NCI-H1417 treated with DMSO at 0.1 percent for 48 hours (cell line): ENCODE data around the gene GPR39.

Experiments
- DNase-seq: peaks from one replicate; lab custom pipeline; 2025; lab: John Stamatoyannopoulos, UW

Gene GPR39

GRCh38 chr2:132414081-132414480 is 2.5 kb upstream of the GPR39 start:
- DNase-seq, result no peak

- DNase-seq, result no peak
These were observed 1.2 kb upstream of the GPR39 start for GRCh38 chr2:132415256-132415914.

DNA sequence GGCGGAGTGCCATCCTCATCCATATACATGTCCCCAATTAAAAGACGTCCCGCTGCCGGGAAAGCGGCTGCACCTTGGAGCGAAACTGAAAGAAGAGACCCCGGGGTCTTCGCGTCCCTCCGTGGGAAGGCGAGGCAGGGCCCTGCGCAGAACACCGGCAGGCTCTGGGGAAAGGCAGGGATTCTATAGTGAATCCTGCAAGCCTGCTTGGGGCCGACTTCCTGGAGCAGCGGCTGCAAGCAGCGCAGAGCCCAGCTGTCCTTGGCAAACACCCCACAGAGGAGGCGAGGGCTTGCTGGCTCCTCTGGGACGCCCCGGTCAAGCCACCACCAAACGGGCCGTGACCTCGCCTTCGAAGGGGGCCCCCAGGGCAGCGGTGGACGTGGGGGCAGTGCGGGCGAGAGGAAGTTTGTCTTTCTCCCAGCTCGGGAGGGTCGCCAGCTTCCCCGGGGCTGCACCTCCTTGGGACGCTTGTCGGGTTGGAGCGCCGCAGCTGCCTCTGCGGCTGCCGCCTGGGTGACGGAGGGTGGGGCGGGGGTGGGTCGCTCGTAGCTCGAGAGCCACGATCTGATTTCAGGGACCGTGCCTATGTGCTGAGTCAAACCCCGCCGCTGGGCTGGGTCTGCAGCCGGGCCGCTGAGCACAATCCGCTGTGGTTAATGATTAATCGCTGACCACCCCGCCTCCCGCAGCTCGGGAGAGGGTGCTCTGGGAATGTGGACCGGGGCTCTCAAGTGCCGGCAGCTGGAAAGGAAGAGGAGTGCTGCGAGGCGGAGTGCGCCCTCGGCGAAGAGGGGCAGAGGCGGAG is 486 bp upstream of the GPR39 start:
- no peak for DNase-seq

- DNase-seq, result no peak
These were observed 928 bp downstream of the GPR39 start for GRCh38 chr2:132417430-132418035.

GRCh38 chr2:132419235-132419634 is 2.6 kb downstream of the GPR39 start:
- DNase-seq, result no peak

- no peak for DNase-seq
These were observed 3.3 kb downstream of the GPR39 start for GRCh38 chr2:132419941-132420340.

- no peak for DNase-seq
These were observed 4.5 kb downstream of the GPR39 start for GRCh38 chr2:132420816-132421805.

DNA sequence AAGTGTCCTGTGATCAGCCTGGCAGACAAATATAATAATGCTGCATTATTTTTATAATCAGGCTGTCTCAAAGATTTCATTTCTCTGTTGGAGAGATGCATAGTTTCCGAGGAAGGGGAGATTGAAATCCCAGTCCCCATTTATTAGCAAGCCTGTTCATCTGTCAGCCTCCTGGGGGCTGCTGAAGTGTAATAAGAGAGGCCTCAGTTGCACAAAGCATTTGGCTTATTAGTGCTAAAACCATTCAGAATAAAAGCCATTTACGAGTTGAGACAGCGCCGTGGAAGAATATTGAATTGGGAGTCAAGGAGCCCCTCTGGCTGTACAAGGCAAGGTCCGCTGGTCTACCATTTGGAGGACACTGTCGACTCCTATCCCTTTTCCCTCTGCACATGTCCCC is 6.1 kb downstream of the GPR39 start:
- no peak for DNase-seq

- no peak for DNase-seq
These were observed 8.0 kb downstream of the GPR39 start for GRCh38 chr2:132424526-132425121.

DNA sequence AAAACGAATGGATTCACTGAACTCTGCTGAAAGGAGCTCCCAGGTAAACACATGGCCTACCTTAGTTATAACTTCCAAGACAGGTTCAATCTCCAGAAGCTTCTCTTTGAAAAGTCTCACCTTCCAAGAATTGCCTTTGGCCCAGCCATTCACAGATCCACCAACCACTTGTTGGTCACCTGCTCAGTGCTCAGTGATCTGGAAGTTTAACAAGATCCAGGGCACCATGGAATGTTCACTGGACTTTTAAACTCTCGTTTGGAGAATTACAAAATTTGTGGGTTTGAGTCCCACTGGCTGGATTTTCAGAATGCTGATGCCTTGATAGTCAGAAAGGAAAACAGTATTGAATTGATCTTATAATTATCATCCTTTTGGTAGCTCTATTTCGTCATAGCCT is 9.4 kb downstream of the GPR39 start:
- no peak for DNase-seq

DNA sequence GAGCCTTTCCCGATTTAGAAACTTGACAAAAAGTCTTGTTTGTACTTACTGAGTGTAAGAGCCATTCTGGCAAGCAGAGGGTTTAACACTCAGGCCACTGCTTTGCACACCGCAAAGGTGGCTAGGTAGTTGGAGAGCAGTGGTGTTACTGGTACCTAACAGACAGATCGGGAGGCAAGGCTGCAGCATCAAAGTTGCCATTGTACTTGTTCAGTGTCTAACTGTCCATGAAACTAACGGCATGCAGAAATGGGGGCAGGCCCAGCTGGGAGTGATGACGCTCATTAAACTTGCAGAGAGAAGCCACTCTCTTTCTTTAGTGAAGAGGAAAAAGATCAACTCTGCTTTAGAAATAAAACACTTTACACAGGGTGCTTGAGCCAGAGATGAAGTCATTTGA is 10.1 kb downstream of the GPR39 start:
- no peak for DNase-seq

GRCh38 chr2:132429351-132429750 is 12.7 kb downstream of the GPR39 start:
- DNase-seq, result no peak

DNA sequence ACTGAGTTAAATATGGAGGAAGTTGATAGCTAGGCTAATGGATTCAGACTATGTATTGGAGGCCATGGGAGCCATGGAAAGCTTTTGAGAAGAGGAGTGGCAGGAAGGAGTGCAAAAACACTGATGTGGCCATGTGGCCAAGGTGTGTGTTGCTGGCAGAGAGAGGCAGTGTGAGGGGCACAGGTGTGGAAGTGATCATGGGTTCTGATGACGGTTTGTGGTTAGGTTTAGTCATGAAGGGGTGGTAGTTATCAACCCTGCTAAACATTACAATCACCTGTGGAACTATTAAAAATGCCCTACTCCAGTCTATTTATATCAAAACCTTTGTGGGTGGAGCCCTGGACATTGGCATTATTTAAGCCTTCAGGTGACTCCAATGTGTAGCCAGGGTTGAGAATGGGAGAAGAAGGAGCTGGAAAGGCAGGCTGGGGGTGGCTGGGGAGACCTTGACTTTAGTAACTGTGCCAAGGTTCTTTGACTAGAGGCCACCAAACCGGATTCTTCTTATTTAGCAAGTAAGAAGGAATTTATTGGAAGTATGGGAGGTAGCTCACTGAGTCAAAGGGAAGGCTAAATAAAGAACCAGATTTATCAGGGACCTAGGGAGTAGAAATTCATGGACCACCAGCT is 13.5 kb downstream of the GPR39 start:
- no peak for DNase-seq

GRCh38 chr2:132430895-132431294 is 14.3 kb downstream of the GPR39 start:
- DNase-seq, result no peak

- no peak for DNase-seq
These were observed 21.5 kb downstream of the GPR39 start for GRCh38 chr2:132437852-132438669.

DNA sequence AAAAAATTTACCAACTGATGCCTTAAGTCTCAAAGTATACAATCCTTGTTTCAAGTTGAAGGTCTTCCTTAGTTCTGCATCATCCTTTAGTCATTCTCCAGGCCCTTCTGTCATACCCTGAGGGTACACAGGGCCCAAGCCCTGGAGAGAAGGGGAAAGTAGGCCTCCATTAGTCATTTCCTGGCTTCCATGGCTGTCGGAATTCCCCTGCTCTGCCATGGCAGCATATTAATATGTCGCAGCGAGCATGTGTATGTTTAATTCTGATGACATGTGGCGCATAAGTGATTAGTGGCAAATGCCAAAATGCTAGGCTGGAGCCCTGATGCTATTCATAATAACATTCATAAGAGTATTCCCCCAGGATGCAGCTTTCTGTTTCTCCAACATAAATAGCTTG is 22.1 kb downstream of the GPR39 start:
- DNase-seq, result no peak

GRCh38 chr2:132439703-132440398 is 23.2 kb downstream of the GPR39 start:
- no peak for DNase-seq

- DNase-seq, result no peak
These were observed 24.4 kb downstream of the GPR39 start for GRCh38 chr2:132441051-132441450.

DNA sequence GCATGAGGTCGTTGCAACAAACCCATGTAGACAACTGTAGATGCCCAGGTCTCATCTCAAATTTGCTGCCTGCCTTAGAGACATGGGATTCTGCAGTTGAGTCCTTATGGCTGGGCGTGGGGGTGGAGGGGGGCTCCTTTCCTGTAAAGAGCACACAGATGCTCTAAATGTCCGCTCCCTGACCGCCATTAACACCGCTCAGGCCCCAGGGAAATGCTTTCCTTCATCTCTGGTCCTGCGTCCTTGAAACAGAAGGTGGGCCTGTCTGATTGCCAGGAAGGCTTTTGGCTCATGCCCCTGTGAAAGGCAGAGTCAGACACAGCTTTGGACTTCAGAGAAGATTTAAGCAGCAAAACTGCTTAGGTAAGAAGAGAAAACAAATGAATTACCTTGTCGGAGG is 25.7 kb downstream of the GPR39 start:
- no peak for DNase-seq

- DNase-seq, result no peak
These were observed 26.5 kb downstream of the GPR39 start for GRCh38 chr2:132443106-132443505.
